ENCODE measurements around the gene PIM1. TPM values are rescaled to one million over a fixed set of nuclear protein-coding genes. Genes with fewer than 3 reads are reported as not detected.

The PIM1 gene
- total RNA-seq, 4 donors from 2014 or later, result 13.1 to 54.5 (median 22.2) TPM

DNA sequence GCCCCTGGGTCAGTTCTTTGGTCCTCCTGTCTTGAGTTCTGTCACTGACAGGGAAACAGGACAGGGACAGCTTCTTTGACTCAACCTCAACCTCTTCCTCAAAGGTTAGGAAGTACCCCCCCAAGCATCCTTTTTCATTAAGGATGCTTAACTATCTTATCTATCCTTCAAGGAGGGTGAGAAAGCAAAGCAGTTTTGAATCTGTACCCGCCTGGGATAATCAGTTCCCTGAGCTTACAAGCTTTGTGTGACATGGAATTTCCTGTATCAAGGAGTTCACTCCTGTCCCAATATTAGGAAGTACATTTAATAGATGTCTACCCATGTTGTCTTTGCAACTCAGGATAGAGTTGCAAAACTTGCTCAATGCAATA lies 31.1 kb upstream of the PIM1 start:
- WGBS, 2 donors, result 84 to 94% methylated on average over 1 of the region's 1 CpG
- Histone ChIP-seq H3K27ac (no peak overlapping the region), H3K4me3 (replicated peaks in 1 of 3) (no peak overlapping the region), H3K36me3 (no peaks in the 10 kb centered on the region), H3K4me1 (peaks cover 0 to 20% of the 10 kb centered on the region in 2 donors), H3K9me3 (no peaks in the 10 kb centered on the region), H3K27me3 (no peaks in the 10 kb centered on the region)
- TF ChIP-seq, protein P1, sequence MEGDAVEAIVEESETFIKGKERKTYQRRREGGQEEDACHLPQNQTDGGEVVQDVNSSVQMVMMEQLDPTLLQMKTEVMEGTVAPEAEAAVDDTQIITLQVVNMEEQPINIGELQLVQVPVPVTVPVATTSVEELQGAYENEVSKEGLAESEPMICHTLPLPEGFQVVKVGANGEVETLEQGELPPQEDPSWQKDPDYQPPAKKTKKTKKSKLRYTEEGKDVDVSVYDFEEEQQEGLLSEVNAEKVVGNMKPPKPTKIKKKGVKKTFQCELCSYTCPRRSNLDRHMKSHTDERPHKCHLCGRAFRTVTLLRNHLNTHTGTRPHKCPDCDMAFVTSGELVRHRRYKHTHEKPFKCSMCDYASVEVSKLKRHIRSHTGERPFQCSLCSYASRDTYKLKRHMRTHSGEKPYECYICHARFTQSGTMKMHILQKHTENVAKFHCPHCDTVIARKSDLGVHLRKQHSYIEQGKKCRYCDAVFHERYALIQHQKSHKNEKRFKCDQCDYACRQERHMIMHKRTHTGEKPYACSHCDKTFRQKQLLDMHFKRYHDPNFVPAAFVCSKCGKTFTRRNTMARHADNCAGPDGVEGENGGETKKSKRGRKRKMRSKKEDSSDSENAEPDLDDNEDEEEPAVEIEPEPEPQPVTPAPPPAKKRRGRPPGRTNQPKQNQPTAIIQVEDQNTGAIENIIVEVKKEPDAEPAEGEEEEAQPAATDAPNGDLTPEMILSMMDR (IDR thresholded peaks at IDR 0.05), result no peak
- TF ChIP-seq POLR2A (IDR thresholded peaks at IDR 0.05), result no peak
- intact Hi-C loops (cut with DNase I), result no loop called here
- no peak for DNase-seq

DNA sequence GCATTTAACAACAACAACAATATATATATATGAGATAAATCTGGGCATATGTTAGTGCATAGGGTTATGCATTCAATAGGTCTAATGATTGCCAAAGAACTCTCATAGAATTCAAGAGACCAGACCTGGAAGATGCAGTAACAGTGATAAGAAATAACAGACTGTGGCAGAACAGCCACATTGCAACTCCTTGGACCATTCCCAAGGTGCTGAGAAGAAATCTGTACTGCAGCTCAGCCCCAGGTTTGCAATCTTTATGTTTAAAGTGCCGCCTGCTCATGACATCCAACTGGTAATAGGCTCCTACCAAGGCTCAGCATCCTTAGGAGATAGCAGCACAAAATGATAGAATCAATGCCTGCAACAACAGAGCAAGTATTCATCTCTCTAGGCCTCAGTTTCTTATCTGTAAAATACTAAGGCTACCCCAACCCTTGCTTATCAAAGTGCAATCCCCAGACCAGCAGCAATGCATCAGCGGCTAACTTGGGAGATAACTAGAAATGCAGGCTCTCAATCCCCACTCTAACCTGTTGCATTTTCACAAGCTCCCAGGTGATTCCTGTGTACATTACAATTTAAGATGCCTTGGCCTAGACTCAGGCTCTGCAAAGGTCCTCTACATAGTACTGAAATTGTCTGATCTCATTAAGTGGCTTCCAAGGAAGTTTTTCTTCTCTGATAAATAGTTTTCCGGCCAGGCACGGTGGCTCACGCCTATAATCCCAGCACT lies 30.6 kb upstream of the PIM1 start:
- 93 to 97% methylated on average over 5 of the region's 5 CpGs for WGBS, 2 donors
- DNase-seq, result no peak
- TF ChIP-seq, protein P1 (IDR thresholded peaks at IDR 0.05), result no peak
- no peak for TF ChIP-seq POLR2A (IDR thresholded peaks at IDR 0.05)
- H3K4me1 ChIP-seq, result peaks cover 0 to 17% of the 10 kb centered on the region in 2 donors
- no peak overlapping the region for H3K27ac ChIP-seq
- no peaks in the 10 kb centered on the region for H3K27me3 ChIP-seq
- intact Hi-C loops (cut with DNase I), result no loop called here
- H3K36me3 ChIP-seq, result no peaks in the 10 kb centered on the region
- no peaks in the 10 kb centered on the region for H3K9me3 ChIP-seq
- H3K4me3 ChIP-seq (replicated peaks in 1 of 3), result no peak overlapping the region

DNA sequence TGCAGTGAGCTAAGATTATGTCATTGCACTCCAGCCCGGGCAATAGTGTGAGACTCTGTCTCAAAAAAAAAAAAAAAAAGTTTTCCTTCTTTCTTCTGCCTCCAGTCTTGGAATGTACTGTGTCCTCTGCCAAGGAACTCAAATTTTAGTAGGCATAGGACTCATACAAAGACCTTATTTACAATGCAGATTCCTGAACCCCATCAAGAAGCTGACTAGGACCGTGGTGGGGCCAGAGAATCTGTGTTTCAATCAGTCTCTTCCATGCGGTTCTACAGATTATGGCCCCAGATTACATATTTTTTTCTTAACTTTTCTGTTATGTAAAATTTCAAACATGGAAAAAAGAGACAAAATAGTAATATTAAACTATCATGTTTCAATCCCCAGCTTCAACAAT lies 29.8 kb upstream of the PIM1 start:
- H3K4me1 ChIP-seq, result peaks cover 0 to 10% of the 10 kb centered on the region in 2 donors
- 83 to 86% methylated on average over 3 of the region's 3 CpGs for WGBS, 2 donors
- no peak overlapping the region for H3K27ac ChIP-seq
- no peaks in the 10 kb centered on the region for H3K27me3 ChIP-seq
- TF ChIP-seq, protein P1 (IDR thresholded peaks at IDR 0.05), result no peak
- no peak for TF ChIP-seq POLR2A (IDR thresholded peaks at IDR 0.05)
- DNase-seq, result no peak
- intact Hi-C loops (cut with DNase I), result no loop called here
- H3K36me3 ChIP-seq, result no peaks in the 10 kb centered on the region
- H3K4me3 ChIP-seq (replicated peaks in 1 of 3), result no peak overlapping the region
- H3K9me3 ChIP-seq, result no peaks in the 10 kb centered on the region

DNA sequence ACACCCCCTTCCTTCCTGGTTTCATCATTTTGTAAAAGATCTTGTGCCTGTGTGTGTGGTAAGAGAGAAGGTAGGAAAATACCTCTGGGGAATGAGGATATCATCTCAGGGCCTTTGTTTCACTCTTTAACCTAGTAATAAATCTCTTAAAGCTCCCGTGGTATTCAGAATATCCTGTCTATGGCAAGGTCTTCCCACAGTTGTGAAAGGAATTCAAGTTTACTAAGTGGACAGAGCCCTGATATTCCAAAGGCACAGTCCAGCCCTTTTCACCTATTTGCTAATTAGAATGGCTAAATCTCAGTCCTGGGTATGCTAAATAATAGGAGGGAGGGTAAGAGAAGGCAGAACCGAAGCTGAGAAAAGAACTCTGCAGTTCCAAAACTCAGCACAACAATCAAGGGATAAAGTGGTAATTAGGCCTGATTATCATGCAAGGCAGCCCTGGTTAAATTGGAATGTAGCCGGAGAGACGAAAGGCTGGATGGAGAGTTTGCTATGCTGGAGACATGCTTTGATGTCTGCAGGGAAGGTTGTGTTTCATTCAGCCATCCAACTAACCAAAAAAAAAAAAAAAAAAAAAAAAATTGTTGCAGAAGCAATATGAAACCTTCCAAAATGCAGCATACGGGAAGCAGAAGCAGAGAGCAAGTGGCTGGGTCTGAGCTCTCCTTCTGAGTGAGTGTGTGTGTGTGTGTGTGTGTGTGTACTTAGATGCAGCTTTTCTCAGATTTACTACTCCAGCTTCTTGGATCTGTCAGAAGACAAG lies 28.5 kb upstream of the PIM1 start:
- no peaks in the 10 kb centered on the region for H3K36me3 ChIP-seq
- peaks cover 0 to 9% of the 10 kb centered on the region in 2 donors for H3K4me1 ChIP-seq
- no peaks in the 10 kb centered on the region for H3K9me3 ChIP-seq
- WGBS, 2 donors, result 67 to 79% methylated on average over 5 of the region's 5 CpGs
- intact Hi-C loops (cut with DNase I), result no loop called here
- DNase-seq, result no peak
- H3K27me3 ChIP-seq, result no peaks in the 10 kb centered on the region
- H3K27ac ChIP-seq, result no peak overlapping the region
- no peak for TF ChIP-seq POLR2A (IDR thresholded peaks at IDR 0.05)
- TF ChIP-seq, protein P1 (IDR thresholded peaks at IDR 0.05), result no peak
- H3K4me3 ChIP-seq (replicated peaks in 1 of 3), result no peak overlapping the region

DNA sequence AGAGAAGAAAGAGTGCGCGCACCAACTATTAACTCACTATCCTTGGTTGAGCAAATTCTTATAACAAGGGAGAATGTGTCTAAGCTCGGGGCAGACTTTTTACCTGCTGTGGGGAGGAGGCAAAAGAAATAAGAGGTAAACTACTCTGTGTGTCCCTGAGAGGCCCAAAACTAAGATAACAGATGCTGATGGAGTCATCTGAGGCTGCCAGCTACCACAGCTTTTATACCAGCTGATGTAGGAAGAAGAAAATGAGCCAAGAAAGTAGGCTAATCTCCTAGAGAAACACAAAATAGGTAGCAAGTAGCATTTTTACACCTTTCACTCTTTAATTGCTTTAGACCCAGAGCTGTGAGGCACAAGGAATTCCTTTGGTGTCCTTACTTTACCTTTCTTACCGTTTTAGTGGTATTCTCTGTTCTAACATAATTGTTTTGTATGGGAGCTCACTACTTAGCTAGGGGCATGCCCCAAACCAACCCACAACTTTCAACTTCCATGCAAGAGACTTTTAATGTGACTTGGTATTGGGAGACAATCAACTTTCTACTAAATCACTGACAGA lies 27.8 kb upstream of the PIM1 start:
- intact Hi-C loops (cut with DNase I), result no loop called here
- peaks cover 0 to 9% of the 10 kb centered on the region in 2 donors for H3K4me1 ChIP-seq

More for the DNA sequence above, 27.8 kb upstream of the PIM1 start:
- DNase-seq, result no peak
- WGBS, 2 donors, result 50 to 62% methylated on average over 4 of the region's 4 CpGs
- TF ChIP-seq POLR2A (IDR thresholded peaks at IDR 0.05), result no peak
- TF ChIP-seq, protein P1 (IDR thresholded peaks at IDR 0.05), result no peak
- no peaks in the 10 kb centered on the region for H3K9me3 ChIP-seq
- H3K27me3 ChIP-seq, result no peaks in the 10 kb centered on the region
- no peak overlapping the region for H3K4me3 ChIP-seq (replicated peaks in 1 of 3)
- H3K27ac ChIP-seq, result no peak overlapping the region
- H3K36me3 ChIP-seq, result no peaks in the 10 kb centered on the region
